ENCODE measurements around the gene GBE1.
A peak's percentile ranks its signal among the peaks of the same experiment; 100 is the strongest.

The GBE1 gene

DNA sequence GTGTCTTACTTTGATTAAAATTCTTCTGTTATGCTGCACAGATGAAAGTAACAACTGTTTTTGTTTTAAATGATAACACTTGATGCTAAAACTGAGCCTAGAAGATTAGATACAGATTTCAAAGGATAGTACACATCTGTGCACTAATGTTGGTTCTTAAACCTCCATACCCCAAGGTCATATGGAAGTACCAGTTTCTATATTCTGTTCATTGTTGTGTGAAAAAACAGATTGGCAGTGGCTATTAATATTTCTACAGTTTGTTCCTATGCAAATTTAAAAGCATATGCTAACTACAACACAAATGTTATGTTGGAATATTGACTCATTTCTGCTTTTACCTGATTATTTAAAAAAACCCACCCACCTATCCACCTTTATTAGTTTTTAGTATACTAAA is 32.0 kb upstream of the GBE1 start:
- Histone ChIP-seq H3K9ac (ENCODE audit: low read depth, low read length, poor library complexity, severe bottlenecking) (no peak overlapping the region), H4K20me1 (ENCODE audit: insufficient read depth, low read length, poor library complexity, severe bottlenecking) (no peaks in the 10 kb centered on the region), H3K9me3 (ENCODE audit: insufficient read depth, low read depth, low read length) (no peaks in the 10 kb centered on the region), H3K4me1 (ENCODE audit: insufficient read depth, low read length, poor library complexity, severe bottlenecking) (no peaks in the 10 kb centered on the region), H3K9me2 (replicated peaks; ENCODE audit: low read depth, low read length) (no peaks in the 10 kb centered on the region), H3K27me3 (ENCODE audit: insufficient read depth, low read length, poor library complexity, severe bottlenecking) (no peaks in the 10 kb centered on the region), H3K36me3 (ENCODE audit: insufficient read depth, low read length) (no peaks in the 10 kb centered on the region), H3K4me3 (ENCODE audit: low read length, poor library complexity, severe bottlenecking) (no peak overlapping the region), H3K4me2 (ENCODE audit: low read depth, low read length, poor library complexity, severe bottlenecking) (no peak overlapping the region), H3K79me2 (ENCODE audit: insufficient read depth, low read length) (no peaks in the 10 kb centered on the region), H3F3A (ENCODE audit: low read depth) (no peaks in the 10 kb centered on the region), H2AFZ (ENCODE audit: low read length) (no peak overlapping the region)
- TF ChIP-seq, protein P1, sequence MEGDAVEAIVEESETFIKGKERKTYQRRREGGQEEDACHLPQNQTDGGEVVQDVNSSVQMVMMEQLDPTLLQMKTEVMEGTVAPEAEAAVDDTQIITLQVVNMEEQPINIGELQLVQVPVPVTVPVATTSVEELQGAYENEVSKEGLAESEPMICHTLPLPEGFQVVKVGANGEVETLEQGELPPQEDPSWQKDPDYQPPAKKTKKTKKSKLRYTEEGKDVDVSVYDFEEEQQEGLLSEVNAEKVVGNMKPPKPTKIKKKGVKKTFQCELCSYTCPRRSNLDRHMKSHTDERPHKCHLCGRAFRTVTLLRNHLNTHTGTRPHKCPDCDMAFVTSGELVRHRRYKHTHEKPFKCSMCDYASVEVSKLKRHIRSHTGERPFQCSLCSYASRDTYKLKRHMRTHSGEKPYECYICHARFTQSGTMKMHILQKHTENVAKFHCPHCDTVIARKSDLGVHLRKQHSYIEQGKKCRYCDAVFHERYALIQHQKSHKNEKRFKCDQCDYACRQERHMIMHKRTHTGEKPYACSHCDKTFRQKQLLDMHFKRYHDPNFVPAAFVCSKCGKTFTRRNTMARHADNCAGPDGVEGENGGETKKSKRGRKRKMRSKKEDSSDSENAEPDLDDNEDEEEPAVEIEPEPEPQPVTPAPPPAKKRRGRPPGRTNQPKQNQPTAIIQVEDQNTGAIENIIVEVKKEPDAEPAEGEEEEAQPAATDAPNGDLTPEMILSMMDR (conservative IDR thresholded peaks at IDR 0.05; ENCODE audit: low read length): no peak
- TF ChIP-seq EZH2phosphoT487 (IDR thresholded peaks at IDR 0.05; ENCODE audit: borderline replicate concordance): no peak

DNA sequence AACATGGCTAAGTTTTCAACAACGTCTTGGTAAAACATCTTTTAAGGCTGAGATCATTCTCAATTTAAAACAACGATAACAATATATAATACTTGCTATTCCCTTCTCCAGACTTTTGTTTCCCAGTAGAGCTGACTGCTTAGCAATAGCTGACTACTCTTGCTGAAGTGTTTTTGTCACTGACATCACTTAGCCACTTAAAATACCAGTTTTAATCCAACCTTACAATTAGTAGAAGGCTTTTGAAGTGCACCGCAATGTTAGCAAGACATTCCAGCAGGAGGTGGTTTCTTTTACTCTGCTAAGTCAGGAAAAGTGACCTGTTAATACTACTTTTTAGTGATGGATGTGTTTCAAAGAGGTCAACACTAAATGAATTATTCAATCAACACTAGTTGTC is 28.7 kb upstream of the GBE1 start:
- Histone ChIP-seq H3F3A (ENCODE audit: low read depth) (no peaks in the 10 kb centered on the region), H3K27me3 (ENCODE audit: insufficient read depth, low read length, poor library complexity, severe bottlenecking) (no peaks in the 10 kb centered on the region), H2AFZ (ENCODE audit: low read length) (0 out of 2 replicates have a peak overlapping the region, but pooled peaks have one; percentile 12), H3K4me3 (ENCODE audit: low read length, poor library complexity, severe bottlenecking) (no peak overlapping the region), H3K9me3 (ENCODE audit: insufficient read depth, low read depth, low read length) (no peaks in the 10 kb centered on the region), H4K20me1 (ENCODE audit: insufficient read depth, low read length, poor library complexity, severe bottlenecking) (no peaks in the 10 kb centered on the region), H3K4me2 (ENCODE audit: low read depth, low read length, poor library complexity, severe bottlenecking) (no peak overlapping the region), H3K9me2 (replicated peaks; ENCODE audit: low read depth, low read length) (no peaks in the 10 kb centered on the region), H3K36me3 (ENCODE audit: insufficient read depth, low read length) (no peaks in the 10 kb centered on the region), H3K9ac (ENCODE audit: low read depth, low read length, poor library complexity, severe bottlenecking) (no peak overlapping the region), H3K4me1 (ENCODE audit: insufficient read depth, low read length, poor library complexity, severe bottlenecking) (no peaks in the 10 kb centered on the region), H3K79me2 (ENCODE audit: insufficient read depth, low read length) (no peaks in the 10 kb centered on the region)
- TF ChIP-seq EZH2phosphoT487 (IDR thresholded peaks at IDR 0.05; ENCODE audit: borderline replicate concordance): no peak
- TF ChIP-seq, protein P1 (conservative IDR thresholded peaks at IDR 0.05; ENCODE audit: low read length): no peak

DNA sequence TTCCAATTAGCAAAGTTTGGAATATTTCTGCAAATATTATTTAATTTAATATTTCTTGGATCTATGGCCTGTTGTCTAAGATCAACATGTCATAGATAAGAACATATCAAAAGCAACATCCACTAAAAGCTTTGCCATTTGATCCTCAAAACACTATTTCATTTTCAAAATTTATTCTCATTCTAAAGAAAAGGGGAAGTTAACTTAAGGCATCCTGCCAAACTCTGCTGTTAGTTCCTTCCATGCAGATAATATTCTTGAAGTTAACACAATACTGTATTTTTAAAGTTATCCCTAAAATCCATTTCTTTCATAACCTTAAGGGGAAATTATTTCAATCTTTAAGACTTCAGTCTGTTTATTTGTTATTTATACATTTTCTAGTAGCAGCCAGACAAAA is 28.2 kb upstream of the GBE1 start:
- H3F3A ChIP-seq (ENCODE audit: low read depth): no peaks in the 10 kb centered on the region
- H4K20me1 ChIP-seq (ENCODE audit: insufficient read depth, low read length, poor library complexity, severe bottlenecking): no peaks in the 10 kb centered on the region
- H3K9ac ChIP-seq (ENCODE audit: low read depth, low read length, poor library complexity, severe bottlenecking): no peak overlapping the region
- no peaks in the 10 kb centered on the region for H3K9me2 ChIP-seq (replicated peaks; ENCODE audit: low read depth, low read length)
- no peak overlapping the region for H3K4me3 ChIP-seq (ENCODE audit: low read length, poor library complexity, severe bottlenecking)
- H3K9me3 ChIP-seq (ENCODE audit: insufficient read depth, low read depth, low read length): no peaks in the 10 kb centered on the region
- no peaks in the 10 kb centered on the region for H3K4me1 ChIP-seq (ENCODE audit: insufficient read depth, low read length, poor library complexity, severe bottlenecking)
- H2AFZ ChIP-seq (ENCODE audit: low read length): 0 out of 2 replicates have a peak overlapping the region, but pooled peaks have one; percentile 12
- TF ChIP-seq EZH2phosphoT487 (IDR thresholded peaks at IDR 0.05; ENCODE audit: borderline replicate concordance): no peak
- no peak overlapping the region for H3K4me2 ChIP-seq (ENCODE audit: low read depth, low read length, poor library complexity, severe bottlenecking)
- H3K27me3 ChIP-seq (ENCODE audit: insufficient read depth, low read length, poor library complexity, severe bottlenecking): no peaks in the 10 kb centered on the region
- no peaks in the 10 kb centered on the region for H3K36me3 ChIP-seq (ENCODE audit: insufficient read depth, low read length)
- H3K79me2 ChIP-seq (ENCODE audit: insufficient read depth, low read length): no peaks in the 10 kb centered on the region

DNA sequence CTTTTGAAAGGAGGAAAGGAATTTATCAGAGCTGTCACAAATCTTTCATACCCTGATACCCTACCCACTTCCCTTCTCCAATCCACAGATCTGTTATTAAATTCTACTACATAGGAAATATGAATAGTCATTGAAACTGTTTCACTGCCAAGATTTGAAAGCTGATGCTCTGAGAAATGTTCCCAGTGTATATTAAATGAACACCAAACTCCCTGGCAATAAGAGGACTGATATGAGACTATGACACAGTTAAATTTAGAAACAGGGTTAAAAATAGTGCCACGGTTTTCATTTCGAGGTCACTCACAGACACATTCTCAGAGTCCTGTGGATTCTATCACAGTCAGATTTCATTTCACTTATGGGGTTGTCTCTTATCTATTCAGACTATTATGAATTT is 27.2 kb upstream of the GBE1 start:
- H3K9ac ChIP-seq (ENCODE audit: low read depth, low read length, poor library complexity, severe bottlenecking): no peak overlapping the region
- no peaks in the 10 kb centered on the region for H3K9me2 ChIP-seq (replicated peaks; ENCODE audit: low read depth, low read length)
- no peak overlapping the region for H3K4me2 ChIP-seq (ENCODE audit: low read depth, low read length, poor library complexity, severe bottlenecking)
- no peaks in the 10 kb centered on the region for H4K20me1 ChIP-seq (ENCODE audit: insufficient read depth, low read length, poor library complexity, severe bottlenecking)
- no peaks in the 10 kb centered on the region for H3K9me3 ChIP-seq (ENCODE audit: insufficient read depth, low read depth, low read length)
- H2AFZ ChIP-seq (ENCODE audit: low read length): no peak overlapping the region
- no peak overlapping the region for H3K4me3 ChIP-seq (ENCODE audit: low read length, poor library complexity, severe bottlenecking)
- no peaks in the 10 kb centered on the region for H3K27me3 ChIP-seq (ENCODE audit: insufficient read depth, low read length, poor library complexity, severe bottlenecking)
- TF ChIP-seq, protein P1 (conservative IDR thresholded peaks at IDR 0.05; ENCODE audit: low read length): no peak
- TF ChIP-seq EZH2phosphoT487 (IDR thresholded peaks at IDR 0.05; ENCODE audit: borderline replicate concordance): no peak
- no peaks in the 10 kb centered on the region for H3K79me2 ChIP-seq (ENCODE audit: insufficient read depth, low read length)
- no peaks in the 10 kb centered on the region for H3K4me1 ChIP-seq (ENCODE audit: insufficient read depth, low read length, poor library complexity, severe bottlenecking)
- H3K36me3 ChIP-seq (ENCODE audit: insufficient read depth, low read length): no peaks in the 10 kb centered on the region
- no peaks in the 10 kb centered on the region for H3F3A ChIP-seq (ENCODE audit: low read depth)

Measured in Loucy (cell line).